ENCODE data around the gene AGAP2.

GRCh38 chr12:57740656-57741412 lies 2.3 kb upstream of the AGAP2 start:
- TF ChIP-seq CTCF (conservative IDR thresholded peaks at IDR 0.05 in 1 of 2, IDR thresholded peaks at IDR 0.05 in 1 of 2; ENCODE audit: extremely low read depth in 1 of 2, insufficient read depth in 1 of 2, low read depth in 1 of 2, low read length in 2 of 2), result no peak
- no peak for TF ChIP-seq EZH2 (IDR thresholded peaks at IDR 0.05; ENCODE audit: borderline replicate concordance, low read length)
